GM23338 (cell line): ENCODE results near the gene ASPRV1.

ENCODE experiments used
- CREB1 ChIP-seq: fragments of 250-450 bp; sonication (Bioruptor Pico); IDR thresholded peaks from 2 replicates; pipeline ENCODE4 v1.5.0; 2020; ENCODE audit warnings: low read depth, mild to moderate bottlenecking, moderate library complexity
- CTCF ChIP-seq, 2 experiments: fragments of 200-600 bp in 1 of 2; sonication (generic) in 1 of 2; conservative IDR thresholded peaks; 2 replicates each; pipeline versions ENCODE4 v1.5.1 to v1.6.1; 2016 to 2017; ENCODE audit warnings: antibody characterized with exemption in 2 of 2, low read depth in 2 of 2, mild to moderate bottlenecking in 2 of 2, moderate library complexity in 1 of 2
- EZH2 ChIP-seq: fragments of 200-600 bp; sonication (generic); IDR thresholded peaks from one replicate; pipeline ENCODE4 v1.8.0; 2017; ENCODE audit warnings: antibody characterized with exemption, mild to moderate bottlenecking, low read depth; ENCODE audit not compliant: unreplicated experiment
- JUNB ChIP-seq: IDR thresholded peaks from one replicate; pipeline ENCODE4 v1.6.1; 2016; ENCODE audit warnings: antibody characterized with exemption; ENCODE audit not compliant: unreplicated experiment
- POLR2AphosphoS5 ChIP-seq: IDR thresholded peaks from 2 replicates; pipeline ENCODE4 v1.6.1; 2016; ENCODE audit warnings: antibody characterized with exemption, low read depth

- TF ChIP-seq CTCF (conservative IDR thresholded peaks at IDR 0.05; ENCODE audit: low read depth in 2 of 2), result no peak
- TF ChIP-seq JUNB, result no peak
- no peak for TF ChIP-seq CREB1 (CRISPR knock-in tag)
- no peak for TF ChIP-seq EZH2
- no peak for TF ChIP-seq POLR2AphosphoS5
These were observed 18.2 kb downstream of the ASPRV1 start for GRCh38 chr2:69943000-69943842.
